ENCODE results near the gene RPIA.
A peak's percentile ranks its signal among the peaks of the same experiment; 100 is the strongest.
"Not testable (repeated sequence)": the region's sequence is repeated elsewhere in the genome, so short reads cannot be mapped to it uniquely, and the experiment has no call there.

The RPIA gene

GRCh38 chr2:88770016-88770415 is 78.5 kb downstream of the RPIA start:
- no peak overlapping the region for H2AFZ ChIP-seq (ENCODE audit: low read length)
- H3K36me3 ChIP-seq (replicated peaks; ENCODE audit: insufficient read depth, low read length) = no peaks in the 10 kb centered on the region; the same call in 1 of the 2 replicates
- H3K27ac ChIP-seq (ENCODE audit: low read length) = no peak overlapping the region
- H3K9ac ChIP-seq (ENCODE audit: low read length) = no peak overlapping the region
- H3K9me3 ChIP-seq (replicated peaks; ENCODE audit: insufficient read depth, low read length) = no peaks in the 10 kb centered on the region
- H3K9me2 ChIP-seq (replicated peaks; ENCODE audit: insufficient read depth, low read length) = no peaks in the 10 kb centered on the region
- H3K4me3 ChIP-seq (ENCODE audit: low read length) = no peak overlapping the region
- H4K20me1 ChIP-seq (ENCODE audit: insufficient read depth, low read length) = no peaks in the 10 kb centered on the region
- H3K4me2 ChIP-seq (ENCODE audit: low read depth, low read length) = no peak overlapping the region
- peaks cover 35% of the 10 kb centered on the region for H3K79me2 ChIP-seq (ENCODE audit: low read length)
- H3F3A ChIP-seq (ENCODE audit: insufficient read depth, low read length) = peaks cover 3% of the 10 kb centered on the region; the same call in 1 of the 2 replicates
- no peak for DNase-seq
- no peaks in the 10 kb centered on the region for H3K4me1 ChIP-seq (ENCODE audit: low read length)
- H3K27me3 ChIP-seq (replicated peaks; ENCODE audit: insufficient read depth, low read length) = no peaks in the 10 kb centered on the region
- TF ChIP-seq CTCF (IDR thresholded peaks at IDR 0.05; ENCODE audit: low read length) (no peak), EZH2 (optimal IDR thresholded peaks at IDR 0.05; ENCODE audit: low read depth, low read length) (no peak), EZH2phosphoT487 (IDR thresholded peaks at IDR 0.05; ENCODE audit: low read length) (no peak)

- H3F3A ChIP-seq (ENCODE audit: insufficient read depth, low read length); H3K4me3 ChIP-seq (ENCODE audit: low read length); DNase-seq; H3K27ac ChIP-seq (ENCODE audit: low read length); H3K9me2 ChIP-seq (replicated peaks; ENCODE audit: insufficient read depth, low read length); H3K9me3 ChIP-seq (replicated peaks; ENCODE audit: insufficient read depth, low read length); H3K27me3 ChIP-seq (replicated peaks; ENCODE audit: insufficient read depth, low read length); H3K4me1 ChIP-seq (ENCODE audit: low read length); H4K20me1 ChIP-seq (ENCODE audit: insufficient read depth, low read length); H2AFZ ChIP-seq (ENCODE audit: low read length); H3K36me3 ChIP-seq (replicated peaks; ENCODE audit: insufficient read depth, low read length); H3K4me2 ChIP-seq (ENCODE audit: low read depth, low read length); H3K9ac ChIP-seq (ENCODE audit: low read length): not testable (repeated sequence)
- H3K79me2 ChIP-seq (ENCODE audit: low read length) = peaks cover 14% of the 10 kb centered on the region; the same call in 1 of the 2 replicates
Measured at GRCh38 chr2:88773233-88774028, 82.0 kb downstream of the RPIA start.

- H3K36me3 ChIP-seq (replicated peaks; ENCODE audit: insufficient read depth, low read length); H3K9me3 ChIP-seq (replicated peaks; ENCODE audit: insufficient read depth, low read length); H3K9me2 ChIP-seq (replicated peaks; ENCODE audit: insufficient read depth, low read length); H3K9ac ChIP-seq (ENCODE audit: low read length); H3K27me3 ChIP-seq (replicated peaks; ENCODE audit: insufficient read depth, low read length); H3K79me2 ChIP-seq (ENCODE audit: low read length); H3K4me1 ChIP-seq (ENCODE audit: low read length); H3K4me2 ChIP-seq (ENCODE audit: low read depth, low read length); H4K20me1 ChIP-seq (ENCODE audit: insufficient read depth, low read length); H2AFZ ChIP-seq (ENCODE audit: low read length); H3K4me3 ChIP-seq (ENCODE audit: low read length); DNase-seq; H3K27ac ChIP-seq (ENCODE audit: low read length); H3F3A ChIP-seq (ENCODE audit: insufficient read depth, low read length): not testable (repeated sequence)
Measured at GRCh38 chr2:88789213-88789612, 97.7 kb downstream of the RPIA start.

GRCh38 chr2:88795932-88796331 is 104.5 kb downstream of the RPIA start:
- H3F3A ChIP-seq (ENCODE audit: insufficient read depth, low read length) = not testable (repeated sequence)

GRCh38 chr2:88796523-88796922 is 105.0 kb downstream of the RPIA start:
- H3K4me1 ChIP-seq (ENCODE audit: low read length); H3K9me3 ChIP-seq (replicated peaks; ENCODE audit: insufficient read depth, low read length); H3K9me2 ChIP-seq (replicated peaks; ENCODE audit: insufficient read depth, low read length); H3K4me3 ChIP-seq (ENCODE audit: low read length); H3K79me2 ChIP-seq (ENCODE audit: low read length); DNase-seq; H3F3A ChIP-seq (ENCODE audit: insufficient read depth, low read length); H3K27me3 ChIP-seq (replicated peaks; ENCODE audit: insufficient read depth, low read length); H3K36me3 ChIP-seq (replicated peaks; ENCODE audit: insufficient read depth, low read length); H3K4me2 ChIP-seq (ENCODE audit: low read depth, low read length); H2AFZ ChIP-seq (ENCODE audit: low read length); H3K9ac ChIP-seq (ENCODE audit: low read length); H4K20me1 ChIP-seq (ENCODE audit: insufficient read depth, low read length): not testable (repeated sequence)
- H3K27ac ChIP-seq (ENCODE audit: low read length) = peak overlapping the region; percentile 23; the same call in 1 of the 2 replicates

More at GRCh38 chr2:88795932-88796331, 104.5 kb downstream of the RPIA start:
- not testable (repeated sequence) for H3K4me1 ChIP-seq (ENCODE audit: low read length); H4K20me1 ChIP-seq (ENCODE audit: insufficient read depth, low read length); H3K9me2 ChIP-seq (replicated peaks; ENCODE audit: insufficient read depth, low read length); H3K27me3 ChIP-seq (replicated peaks; ENCODE audit: insufficient read depth, low read length); H3K9me3 ChIP-seq (replicated peaks; ENCODE audit: insufficient read depth, low read length); DNase-seq; H3K79me2 ChIP-seq (ENCODE audit: low read length); H3K36me3 ChIP-seq (replicated peaks; ENCODE audit: insufficient read depth, low read length); H2AFZ ChIP-seq (ENCODE audit: low read length); H3K4me3 ChIP-seq (ENCODE audit: low read length); H3K9ac ChIP-seq (ENCODE audit: low read length)
- Histone ChIP-seq H3K4me2 (ENCODE audit: low read depth, low read length) (0 out of 2 replicates have a peak overlapping the region, but pooled peaks have one; percentile 19), H3K27ac (ENCODE audit: low read length) (peak overlapping the region; percentile 23; the same call in 1 of the 2 replicates)

GRCh38 chr2:88797164-88797563 is 105.7 kb downstream of the RPIA start:
- not testable (repeated sequence) for H3K9me2 ChIP-seq (replicated peaks; ENCODE audit: insufficient read depth, low read length); DNase-seq

More at GRCh38 chr2:88797164-88797563, 105.7 kb downstream of the RPIA start:
- not testable (repeated sequence) for H3K4me1 ChIP-seq (ENCODE audit: low read length); H2AFZ ChIP-seq (ENCODE audit: low read length); H3K4me2 ChIP-seq (ENCODE audit: low read depth, low read length); H3K9me3 ChIP-seq (replicated peaks; ENCODE audit: insufficient read depth, low read length); H4K20me1 ChIP-seq (ENCODE audit: insufficient read depth, low read length); H3F3A ChIP-seq (ENCODE audit: insufficient read depth, low read length); H3K27me3 ChIP-seq (replicated peaks; ENCODE audit: insufficient read depth, low read length); H3K9ac ChIP-seq (ENCODE audit: low read length); H3K79me2 ChIP-seq (ENCODE audit: low read length); H3K4me3 ChIP-seq (ENCODE audit: low read length); H3K36me3 ChIP-seq (replicated peaks; ENCODE audit: insufficient read depth, low read length); H3K27ac ChIP-seq (ENCODE audit: low read length)

Measured in MM.1S (cell line).